RWPE2 (cell line): ENCODE results near the gene RFTN1.

Experiments
- ATAC-seq: fragments of 200-7000 bp; cut with Tn5 transposase; 3 replicates; pipeline ENCODE4 v1.9.1; 2021; ENCODE audit warnings: low read depth
- DNase-seq: peaks from one replicate; pipeline ENCODE4 v3.0.0-alpha.2; 2020; ENCODE audit warnings: low spot score
- H3K27ac ChIP-seq: fragments of 450-650 bp; 2 replicates; pipeline ENCODE4 v1.5.1; 2017; ENCODE audit warnings: mild to moderate bottlenecking; ENCODE audit not compliant: poor library complexity, severe bottlenecking
- H3K27me3 ChIP-seq: fragments of 250-450 bp; sonication (Bioruptor Pico); 2 replicates; pipeline ENCODE4 v1.5.1; 2021; ENCODE audit warnings: mild to moderate bottlenecking, moderate library complexity; ENCODE audit not compliant: insufficient read depth, poor library complexity, severe bottlenecking
- H3K36me3 ChIP-seq: fragments of 250-450 bp; sonication (Bioruptor Pico); 2 replicates; pipeline ENCODE4 v1.5.1; 2020; ENCODE audit warnings: low read depth, mild to moderate bottlenecking, moderate library complexity
- H3K4me1 ChIP-seq: fragments of 250-450 bp; sonication (Bioruptor Pico); 2 replicates; pipeline ENCODE4 v1.5.1; 2021; ENCODE audit warnings: mild to moderate bottlenecking, moderate library complexity; ENCODE audit not compliant: insufficient read depth, poor library complexity, severe bottlenecking
- H3K4me3 ChIP-seq: fragments of 250-450 bp; sonication (Bioruptor Pico); 2 replicates; pipeline ENCODE4 v1.5.1; 2021; ENCODE audit warnings: mild to moderate bottlenecking, moderate library complexity; ENCODE audit not compliant: severe bottlenecking
- H3K9me3 ChIP-seq: fragments of 250-450 bp; sonication (Bioruptor Pico); 2 replicates; pipeline ENCODE4 v1.5.1; 2021; ENCODE audit warnings: mild to moderate bottlenecking, moderate library complexity; ENCODE audit not compliant: severe bottlenecking
- CTCF ChIP-seq: fragments of 450-650 bp; IDR thresholded peaks from one replicate; pipeline ENCODE4 v1.5.1; 2017; ENCODE audit warnings: mild to moderate bottlenecking, moderate library complexity; ENCODE audit not compliant: poor library complexity, severe bottlenecking

The RFTN1 gene

GRCh38 chr3:16515885-16516420 lies 2.5 kb upstream of the RFTN1 start:
- Histone ChIP-seq H3K36me3 (no peaks in the 10 kb centered on the region), H3K4me3 (no peak overlapping the region), H3K27ac (no peak overlapping the region), H3K27me3 (no peaks in the 10 kb centered on the region), H3K9me3 (no peaks in the 10 kb centered on the region), H3K4me1 (no peaks in the 10 kb centered on the region)
- no peak for DNase-seq
- TF ChIP-seq CTCF, result no peak
- no peak for ATAC-seq

GRCh38 chr3:16514755-16515353 lies 1.4 kb upstream of the RFTN1 start:
- H3K27ac ChIP-seq, result no peak overlapping the region
- TF ChIP-seq CTCF, result no peak
- H3K36me3 ChIP-seq, result no peaks in the 10 kb centered on the region
- ATAC-seq, result no peak
- no peak overlapping the region for H3K4me3 ChIP-seq
- no peaks in the 10 kb centered on the region for H3K4me1 ChIP-seq
- H3K27me3 ChIP-seq, result no peaks in the 10 kb centered on the region
- no peaks in the 10 kb centered on the region for H3K9me3 ChIP-seq
- DNase-seq, result no peak

- TF ChIP-seq CTCF, result no peak
- ATAC-seq (no peak), DNase-seq (no peak)
- H3K27me3 ChIP-seq, result no peaks in the 10 kb centered on the region
- H3K4me1 ChIP-seq, result no peaks in the 10 kb centered on the region
- no peaks in the 10 kb centered on the region for H3K9me3 ChIP-seq
- H3K4me3 ChIP-seq, result peak overlapping the region; percentile 59
- no peaks in the 10 kb centered on the region for H3K36me3 ChIP-seq
- no peak overlapping the region for H3K27ac ChIP-seq
Measured at GRCh38 chr3:16514021-16514700, 662 bp upstream of the RFTN1 start.

GRCh38 chr3:16512435-16513140 lies 911 bp downstream of the RFTN1 start:
- H3K9me3 ChIP-seq, result no peaks in the 10 kb centered on the region
- H3K27ac ChIP-seq, result no peak overlapping the region
- DNase-seq, result no peak
- H3K4me3 ChIP-seq, result peak overlapping the region; percentile 59
- TF ChIP-seq CTCF, result no peak
- ATAC-seq, result peak; percentile 37
- no peaks in the 10 kb centered on the region for H3K4me1 ChIP-seq
- H3K36me3 ChIP-seq, result no peaks in the 10 kb centered on the region
- no peaks in the 10 kb centered on the region for H3K27me3 ChIP-seq
